ENCODE measurements around the gene SLC29A3.

The SLC29A3 gene

GRCh38 chr10:71339796-71340589 is 20.9 kb downstream of the SLC29A3 start:
- peak in 1 of 2 experiments; percentile 68 for DNase-seq (ENCODE audit: low read depth in 1 of 2, low spot score in 1 of 2)
- in situ Hi-C loops (cut with HindIII; ENCODE audit: low pct_unique_long_range_greater_than_20kb, low sequenced_read_pairs), result no loop called here
- no peak for TF ChIP-seq JUND (IDR thresholded peaks at IDR 0.05; ENCODE audit: low read depth)

GRCh38 chr10:71342573-71343391 is 23.7 kb downstream of the SLC29A3 start:
- DNase-seq (ENCODE audit: low read depth in 1 of 2, low spot score in 1 of 2), result no peak
- TF ChIP-seq JUND (IDR thresholded peaks at IDR 0.05; ENCODE audit: low read depth), result no peak
- in situ Hi-C loops (cut with HindIII; ENCODE audit: low pct_unique_long_range_greater_than_20kb, low sequenced_read_pairs), result no loop called here

GRCh38 chr10:71343392-71343773 is 24.3 kb downstream of the SLC29A3 start:
- DNase-seq (ENCODE audit: low read depth in 1 of 2, low spot score in 1 of 2), result peak in 1 of 2 experiments; percentile 11
- TF ChIP-seq JUND (IDR thresholded peaks at IDR 0.05; ENCODE audit: low read depth), result no peak
- in situ Hi-C loops (cut with HindIII; ENCODE audit: low pct_unique_long_range_greater_than_20kb, low sequenced_read_pairs), result no loop called here

- in situ Hi-C loops (cut with HindIII; ENCODE audit: low pct_unique_long_range_greater_than_20kb, low sequenced_read_pairs), result no loop called here
- no peak for TF ChIP-seq JUND (IDR thresholded peaks at IDR 0.05; ENCODE audit: low read depth)
- DNase-seq (ENCODE audit: low read depth in 1 of 2, low spot score in 1 of 2), result no peak
Observed at GRCh38 chr10:71344154-71344925, 25.3 kb downstream of the SLC29A3 start.

- no peak for TF ChIP-seq JUND (IDR thresholded peaks at IDR 0.05; ENCODE audit: low read depth)
- DNase-seq (ENCODE audit: low read depth in 1 of 2, low spot score in 1 of 2), result no peak
- in situ Hi-C loops (cut with HindIII; ENCODE audit: low pct_unique_long_range_greater_than_20kb, low sequenced_read_pairs), result no loop called here
Observed at GRCh38 chr10:71344993-71345480, 26.0 kb downstream of the SLC29A3 start.

- no peak for DNase-seq (ENCODE audit: low read depth in 1 of 2, low spot score in 1 of 2)
- TF ChIP-seq JUND (IDR thresholded peaks at IDR 0.05; ENCODE audit: low read depth), result no peak
- in situ Hi-C loops (cut with HindIII; ENCODE audit: low pct_unique_long_range_greater_than_20kb, low sequenced_read_pairs), result no loop called here
Observed at GRCh38 chr10:71345694-71346093, 26.6 kb downstream of the SLC29A3 start.

GRCh38 chr10:71346731-71347130 is 27.7 kb downstream of the SLC29A3 start:
- DNase-seq (ENCODE audit: low read depth in 1 of 2, low spot score in 1 of 2), result no peak
- in situ Hi-C loops (cut with HindIII; ENCODE audit: low pct_unique_long_range_greater_than_20kb, low sequenced_read_pairs), result no loop called here

GRCh38 chr10:71347587-71348395 is 28.7 kb downstream of the SLC29A3 start:
- TF ChIP-seq JUND (IDR thresholded peaks at IDR 0.05; ENCODE audit: low read depth), result no peak
- DNase-seq (ENCODE audit: low read depth in 1 of 2, low spot score in 1 of 2), result no peak
- in situ Hi-C loops (cut with HindIII; ENCODE audit: low pct_unique_long_range_greater_than_20kb, low sequenced_read_pairs), result no loop called here

More at GRCh38 chr10:71346731-71347130, 27.7 kb downstream of the SLC29A3 start:
- TF ChIP-seq JUND (IDR thresholded peaks at IDR 0.05; ENCODE audit: low read depth), result no peak

GRCh38 chr10:71348850-71349249 is 29.8 kb downstream of the SLC29A3 start:
- in situ Hi-C loops (cut with HindIII; ENCODE audit: low pct_unique_long_range_greater_than_20kb, low sequenced_read_pairs), result no loop called here
- DNase-seq (ENCODE audit: low read depth in 1 of 2, low spot score in 1 of 2), result no peak
- TF ChIP-seq JUND (IDR thresholded peaks at IDR 0.05; ENCODE audit: low read depth), result no peak

GRCh38 chr10:71349406-71349805 is 30.3 kb downstream of the SLC29A3 start:
- no peak for DNase-seq (ENCODE audit: low read depth in 1 of 2, low spot score in 1 of 2)
- in situ Hi-C loops (cut with HindIII; ENCODE audit: low pct_unique_long_range_greater_than_20kb, low sequenced_read_pairs), result no loop called here
- no peak for TF ChIP-seq JUND (IDR thresholded peaks at IDR 0.05; ENCODE audit: low read depth)

- no peak for TF ChIP-seq JUND (IDR thresholded peaks at IDR 0.05; ENCODE audit: low read depth)
- no peak for DNase-seq (ENCODE audit: low read depth in 1 of 2, low spot score in 1 of 2)
- in situ Hi-C loops (cut with HindIII; ENCODE audit: low pct_unique_long_range_greater_than_20kb, low sequenced_read_pairs), result no loop called here
Observed at GRCh38 chr10:71351087-71351486, 32.0 kb downstream of the SLC29A3 start.

Measured in T47D (cell line).